WTC11 (cell line): ENCODE measurements around the gene MYLK2. TPM values are rescaled to one million over a fixed set of nuclear protein-coding genes. Genes with fewer than 3 reads are reported as not detected.

Experiments
- ATAC-seq: fragments of 200-7000 bp; cut with Tn5 transposase; 2 replicates; pipeline ENCODE4 v1.10.0; 2021; ENCODE audit warnings: mild to moderate bottlenecking, moderate library complexity
- CTCF ChIA-PET: fragments of 300-600 bp; sonication (Branson Sonifier 250); formaldehyde crosslinking; loops from one replicate; lab custom pipeline; 2021; ENCODE audit warnings: antibody characterized with exemption; lab: Charles Lee
- POLR2A ChIA-PET: fragments of 350-600 bp; sonication (Branson Sonifier 250); formaldehyde crosslinking; loops from one replicate; lab custom pipeline; 2021; ENCODE audit warnings: antibody characterized with exemption; lab: Charles Lee
- DNase-seq: peaks from one replicate; pipeline ENCODE4 v3.0.0; 2021; ENCODE audit warnings: low spot score
- H3K27ac Mint-ChIP-seq: 2 replicates; pipeline ENCODE4 v1.8.0; 2021; ENCODE audit warnings: mixed read lengths
- H3K27me3 Mint-ChIP-seq: 2 replicates; pipeline ENCODE4 v1.8.0; 2021; ENCODE audit warnings: low read depth, mild to moderate bottlenecking, moderate library complexity, mixed read lengths
- H3K36me3 Mint-ChIP-seq: 2 replicates; pipeline ENCODE4 v1.8.0; 2021; ENCODE audit warnings: mixed read lengths
- H3K4me1 Mint-ChIP-seq: 2 replicates; pipeline ENCODE4 v1.8.0; 2022; ENCODE audit warnings: mixed read lengths
- H3K4me3 Mint-ChIP-seq: 2 replicates; pipeline ENCODE4 v1.8.0; 2021; ENCODE audit warnings: mild to moderate bottlenecking, moderate library complexity, mixed read lengths
- H3K9me3 Mint-ChIP-seq: 2 replicates; pipeline ENCODE4 v1.8.0; 2021; ENCODE audit warnings: mixed read lengths
- E2F1 ChIP-seq: sonication (generic); formaldehyde crosslinking; IDR thresholded peaks from 2 replicates; pipeline ENCODE4 v1.8.0; 2022; ENCODE audit warnings: mild to moderate bottlenecking, missing genetic modification reagents
- ELF4 ChIP-seq: sonication (generic); formaldehyde crosslinking; IDR thresholded peaks from 2 replicates; pipeline ENCODE4 v1.8.1; 2022; ENCODE audit warnings: low read depth, mild to moderate bottlenecking, moderate library complexity, missing genetic modification reagents
- FOXJ3 ChIP-seq: sonication (generic); formaldehyde crosslinking; IDR thresholded peaks from 2 replicates; pipeline ENCODE4 v1.9.0; 2021; ENCODE audit warnings: missing genetic modification reagents, mild to moderate bottlenecking, borderline replicate concordance
- JUN ChIP-seq: sonication (generic); formaldehyde crosslinking; IDR thresholded peaks from 2 replicates; pipeline ENCODE4 v1.8.0; 2023; ENCODE audit warnings: mild to moderate bottlenecking, missing genetic modification reagents
- SMAD4 ChIP-seq: sonication (generic); formaldehyde crosslinking; IDR thresholded peaks from 2 replicates; pipeline ENCODE4 v1.8.0; 2022; ENCODE audit warnings: mild to moderate bottlenecking, missing genetic modification reagents
- SP1 ChIP-seq: sonication (generic); formaldehyde crosslinking; conservative IDR thresholded peaks from 2 replicates; pipeline ENCODE4 v1.8.1; 2022; ENCODE audit warnings: missing genetic modification reagents
- USF1 ChIP-seq: sonication (generic); formaldehyde crosslinking; IDR thresholded peaks from 2 replicates; pipeline ENCODE4 v1.8.0; 2022; ENCODE audit warnings: mild to moderate bottlenecking, missing genetic modification reagents
- ZBTB21 ChIP-seq: sonication (generic); formaldehyde crosslinking; IDR thresholded peaks from 2 replicates; pipeline ENCODE4 v1.8.1; 2023; ENCODE audit warnings: mild to moderate bottlenecking, missing genetic modification reagents, borderline replicate concordance
- ZNF138 ChIP-seq: sonication (generic); formaldehyde crosslinking; conservative IDR thresholded peaks from 2 replicates; pipeline ENCODE4 v1.8.1; 2022; ENCODE audit warnings: mild to moderate bottlenecking, moderate library complexity, missing genetic modification reagents
- ZNF423 ChIP-seq: fragments of 250-450 bp; sonication (Bioruptor Pico); IDR thresholded peaks from 2 replicates; pipeline ENCODE4 v2.1.2; 2022; ENCODE audit warnings: mild to moderate bottlenecking, moderate library complexity
- total RNA-seq: library from RNA; stranded (reverse); gene quantifications from 3 replicates; pipeline ENCODE4 v1.2.3, GENCODE V29; 2021
- TF ChIP-seq, protein P1 (sequence below): sonication (generic); formaldehyde crosslinking; IDR thresholded peaks from 2 replicates; pipeline ENCODE4 v1.8.1; 2023; ENCODE audit warnings: mild to moderate bottlenecking, missing genetic modification reagents, moderate library complexity
- TF ChIP-seq, protein P2 (sequence below): fragments of 250-450 bp; sonication (Bioruptor Pico); IDR thresholded peaks from 2 replicates; pipeline ENCODE4 v1.9.0; 2021; ENCODE audit warnings: mild to moderate bottlenecking, borderline replicate concordance
- TF ChIP-seq, protein P3 (sequence below): sonication (generic); formaldehyde crosslinking; IDR thresholded peaks from 2 replicates; pipeline ENCODE4 v1.8.0; 2022; ENCODE audit warnings: missing genetic modification reagents

MYLK2 gene
- total RNA-seq, 1 experiment from 2014 or later, result 0.28 TPM

- H3K9me3 Mint-ChIP-seq, result no peaks in the 10 kb centered on the region
- no peaks in the 10 kb centered on the region for H3K27me3 Mint-ChIP-seq
- no peaks in the 10 kb centered on the region for H3K36me3 Mint-ChIP-seq
- no peak for DNase-seq
- H3K4me1 Mint-ChIP-seq, result peaks cover 33% of the 10 kb centered on the region
- CTCF ChIA-PET, result interaction anchor here (0.6 to 1.4 kb wide), 4 partner anchors 12 to 17 kb away, joined by 3 to 5 read pairs (median 4); no protein-coding TSS in a partner anchor
- TF ChIP-seq ELF4 (CRISPR knock-in tag) (no peak), SP1 (no peak), FOXJ3 (CRISPR knock-in tag) (no peak), E2F1 (CRISPR knock-in tag) (no peak), ZNF138 (no peak), ZBTB21 (CRISPR knock-in tag) (no peak), SMAD4 (no peak), ZNF423 (no peak), USF1 (CRISPR knock-in tag) (no peak)
- TF ChIP-seq, protein P1, sequence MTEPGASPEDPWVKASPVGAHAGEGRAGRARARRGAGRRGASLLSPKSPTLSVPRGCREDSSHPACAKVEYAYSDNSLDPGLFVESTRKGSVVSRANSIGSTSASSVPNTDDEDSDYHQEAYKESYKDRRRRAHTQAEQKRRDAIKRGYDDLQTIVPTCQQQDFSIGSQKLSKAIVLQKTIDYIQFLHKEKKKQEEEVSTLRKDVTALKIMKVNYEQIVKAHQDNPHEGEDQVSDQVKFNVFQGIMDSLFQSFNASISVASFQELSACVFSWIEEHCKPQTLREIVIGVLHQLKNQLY (CRISPR knock-in tag), result no peak
- TF ChIP-seq, protein P2, sequence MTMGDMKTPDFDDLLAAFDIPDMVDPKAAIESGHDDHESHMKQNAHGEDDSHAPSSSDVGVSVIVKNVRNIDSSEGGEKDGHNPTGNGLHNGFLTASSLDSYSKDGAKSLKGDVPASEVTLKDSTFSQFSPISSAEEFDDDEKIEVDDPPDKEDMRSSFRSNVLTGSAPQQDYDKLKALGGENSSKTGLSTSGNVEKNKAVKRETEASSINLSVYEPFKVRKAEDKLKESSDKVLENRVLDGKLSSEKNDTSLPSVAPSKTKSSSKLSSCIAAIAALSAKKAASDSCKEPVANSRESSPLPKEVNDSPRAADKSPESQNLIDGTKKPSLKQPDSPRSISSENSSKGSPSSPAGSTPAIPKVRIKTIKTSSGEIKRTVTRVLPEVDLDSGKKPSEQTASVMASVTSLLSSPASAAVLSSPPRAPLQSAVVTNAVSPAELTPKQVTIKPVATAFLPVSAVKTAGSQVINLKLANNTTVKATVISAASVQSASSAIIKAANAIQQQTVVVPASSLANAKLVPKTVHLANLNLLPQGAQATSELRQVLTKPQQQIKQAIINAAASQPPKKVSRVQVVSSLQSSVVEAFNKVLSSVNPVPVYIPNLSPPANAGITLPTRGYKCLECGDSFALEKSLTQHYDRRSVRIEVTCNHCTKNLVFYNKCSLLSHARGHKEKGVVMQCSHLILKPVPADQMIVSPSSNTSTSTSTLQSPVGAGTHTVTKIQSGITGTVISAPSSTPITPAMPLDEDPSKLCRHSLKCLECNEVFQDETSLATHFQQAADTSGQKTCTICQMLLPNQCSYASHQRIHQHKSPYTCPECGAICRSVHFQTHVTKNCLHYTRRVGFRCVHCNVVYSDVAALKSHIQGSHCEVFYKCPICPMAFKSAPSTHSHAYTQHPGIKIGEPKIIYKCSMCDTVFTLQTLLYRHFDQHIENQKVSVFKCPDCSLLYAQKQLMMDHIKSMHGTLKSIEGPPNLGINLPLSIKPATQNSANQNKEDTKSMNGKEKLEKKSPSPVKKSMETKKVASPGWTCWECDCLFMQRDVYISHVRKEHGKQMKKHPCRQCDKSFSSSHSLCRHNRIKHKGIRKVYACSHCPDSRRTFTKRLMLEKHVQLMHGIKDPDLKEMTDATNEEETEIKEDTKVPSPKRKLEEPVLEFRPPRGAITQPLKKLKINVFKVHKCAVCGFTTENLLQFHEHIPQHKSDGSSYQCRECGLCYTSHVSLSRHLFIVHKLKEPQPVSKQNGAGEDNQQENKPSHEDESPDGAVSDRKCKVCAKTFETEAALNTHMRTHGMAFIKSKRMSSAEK (CRISPR knock-in tag), result no peak
- TF ChIP-seq, all 79 proteins: peak for 0
- Mint-ChIP-seq H3K4me3 (no peak overlapping the region), H3K27ac (no peak overlapping the region)
- POLR2A ChIA-PET, result no interaction called here
- ATAC-seq, result no peak
Observed at GRCh38 chr20:31839782-31840487, 20.8 kb downstream of the MYLK2 start.

GRCh38 chr20:31840906-31841816 is 22.0 kb downstream of the MYLK2 start:
- CTCF ChIA-PET, result interaction anchor here (1.4 to 2.4 kb wide), 3 partner anchors 8 to 14 kb away, joined by 3 to 11 read pairs (median 5); no protein-coding TSS in a partner anchor
- no peak for DNase-seq
- peaks cover 31% of the 10 kb centered on the region for H3K4me1 Mint-ChIP-seq
- no peak for TF ChIP-seq JUN (CRISPR knock-in tag)
- TF ChIP-seq, protein P3, sequence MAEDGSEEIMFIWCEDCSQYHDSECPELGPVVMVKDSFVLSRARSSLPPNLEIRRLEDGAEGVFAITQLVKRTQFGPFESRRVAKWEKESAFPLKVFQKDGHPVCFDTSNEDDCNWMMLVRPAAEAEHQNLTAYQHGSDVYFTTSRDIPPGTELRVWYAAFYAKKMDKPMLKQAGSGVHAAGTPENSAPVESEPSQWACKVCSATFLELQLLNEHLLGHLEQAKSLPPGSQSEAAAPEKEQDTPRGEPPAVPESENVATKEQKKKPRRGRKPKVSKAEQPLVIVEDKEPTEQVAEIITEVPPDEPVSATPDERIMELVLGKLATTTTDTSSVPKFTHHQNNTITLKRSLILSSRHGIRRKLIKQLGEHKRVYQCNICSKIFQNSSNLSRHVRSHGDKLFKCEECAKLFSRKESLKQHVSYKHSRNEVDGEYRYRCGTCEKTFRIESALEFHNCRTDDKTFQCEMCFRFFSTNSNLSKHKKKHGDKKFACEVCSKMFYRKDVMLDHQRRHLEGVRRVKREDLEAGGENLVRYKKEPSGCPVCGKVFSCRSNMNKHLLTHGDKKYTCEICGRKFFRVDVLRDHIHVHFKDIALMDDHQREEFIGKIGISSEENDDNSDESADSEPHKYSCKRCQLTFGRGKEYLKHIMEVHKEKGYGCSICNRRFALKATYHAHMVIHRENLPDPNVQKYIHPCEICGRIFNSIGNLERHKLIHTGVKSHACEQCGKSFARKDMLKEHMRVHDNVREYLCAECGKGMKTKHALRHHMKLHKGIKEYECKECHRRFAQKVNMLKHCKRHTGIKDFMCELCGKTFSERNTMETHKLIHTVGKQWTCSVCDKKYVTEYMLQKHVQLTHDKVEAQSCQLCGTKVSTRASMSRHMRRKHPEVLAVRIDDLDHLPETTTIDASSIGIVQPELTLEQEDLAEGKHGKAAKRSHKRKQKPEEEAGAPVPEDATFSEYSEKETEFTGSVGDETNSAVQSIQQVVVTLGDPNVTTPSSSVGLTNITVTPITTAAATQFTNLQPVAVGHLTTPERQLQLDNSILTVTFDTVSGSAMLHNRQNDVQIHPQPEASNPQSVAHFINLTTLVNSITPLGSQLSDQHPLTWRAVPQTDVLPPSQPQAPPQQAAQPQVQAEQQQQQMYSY, result 0 out of 2 replicates have a peak, but pooled peaks have one; percentile 30
- no peaks in the 10 kb centered on the region for H3K27me3 Mint-ChIP-seq
- H3K36me3 Mint-ChIP-seq, result no peaks in the 10 kb centered on the region
- no peaks in the 10 kb centered on the region for H3K9me3 Mint-ChIP-seq
- ATAC-seq, result no peak
- no peak overlapping the region for H3K27ac Mint-ChIP-seq
- no peak overlapping the region for H3K4me3 Mint-ChIP-seq
- POLR2A ChIA-PET, result no interaction called here
